Measurements from ENCODE around the gene ACACA.

DNA sequence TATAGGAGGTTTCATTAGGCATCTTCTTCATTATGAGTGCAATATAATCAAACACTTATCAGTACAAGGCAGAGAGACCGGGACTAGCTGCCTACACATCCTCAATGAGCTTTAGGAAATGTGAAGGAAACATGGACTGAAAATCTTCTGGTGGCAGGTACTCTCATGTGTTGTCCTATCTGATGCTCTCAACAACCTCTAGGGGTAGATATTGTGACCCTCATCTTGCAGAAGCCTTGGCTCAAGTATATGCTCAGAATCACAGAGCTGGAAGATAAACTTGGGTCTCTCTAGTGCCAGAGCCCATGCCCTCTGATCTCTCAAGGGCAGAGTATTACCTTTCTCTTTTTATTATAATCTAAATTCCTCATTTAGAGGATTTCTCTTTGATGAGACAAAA, 212.4 kb downstream of the ACACA start:
- no peak for TF ChIP-seq CTCF (IDR thresholded peaks at IDR 0.05; ENCODE audit: low read depth, low read length, poor library complexity, severe bottlenecking)
- no peak for TF ChIP-seq EZH2phosphoT487 (IDR thresholded peaks at IDR 0.05; ENCODE audit: borderline replicate concordance, low read length)

Data from DOHH2 (cell line).